Uterus (tissue), 4 donors: ENCODE measurements around the gene SLC30A3. TPM values are rescaled to one million over a fixed set of nuclear protein-coding genes. Genes with fewer than 3 reads are reported as not detected.

ENCODE experiments used
- DNase-seq, 2 donors: peaks; one replicate each; pipeline ENCODE4 v3.0.0-alpha.2; 2019 to 2020
- H3K27ac ChIP-seq, 2 donors: fragments of 200-600 bp; sonication (generic); 1 replicate in 1 of 2; 2 replicates in 1 of 2; pipeline ENCODE4 v1.5.1; 2016 to 2018
- H3K27me3 ChIP-seq, 2 donors: fragments of 200-600 bp; sonication (generic); one replicate each; pipeline ENCODE4 v1.5.1; 2018 to 2019; ENCODE audit warnings: control low read depth in 1 of 2
- H3K36me3 ChIP-seq, 2 donors: fragments of 200-600 bp; sonication (generic); one replicate each; pipeline ENCODE4 v1.5.1; 2019; ENCODE audit warnings: control low read depth in 1 of 2
- H3K4me1 ChIP-seq, 2 donors: fragments of 200-600 bp; sonication (generic); one replicate each; pipeline ENCODE4 v1.5.1; 2018 to 2019; ENCODE audit warnings: control low read depth in 1 of 2
- H3K4me3 ChIP-seq, 2 donors: fragments of 200-600 bp; sonication (generic); 1 replicate in 1 of 2; 2 replicates in 1 of 2; pipeline ENCODE4 v1.5.1; 2018 to 2019; ENCODE audit warnings: mild to moderate bottlenecking in 1 of 2
- H3K9me3 ChIP-seq, 2 donors: fragments of 200-600 bp; sonication (generic); one replicate each; pipeline ENCODE4 v1.5.1; 2019; ENCODE audit warnings: control low read depth in 1 of 2
- POLR2A ChIP-seq, 2 donors: fragments of 450-650 bp; IDR thresholded peaks; one replicate each; pipeline ENCODE4 v1.6.1; 2016; ENCODE audit warnings: antibody characterized with exemption in 2 of 2, mild to moderate bottlenecking in 1 of 2, moderate library complexity in 1 of 2
- intact Hi-C: fragments of 100-400 bp; cut with DNase I; formaldehyde crosslinking; loops from one replicate; pipeline ENCODE4 v1.15.1; 2023; ENCODE audit warnings: low total_unique reads
- total RNA-seq, 4 donors: library from RNA; depleted of rRNA in 3 of 4; stranded (reverse); fragments of >200 nt in 3 of 4; gene quantifications; one replicate each; pipeline versions ENCODE4 v1.1.0 to v1.2.4, GENCODE V29; 2014 to 2023
- TF ChIP-seq, protein P1 (sequence below), 4 experiments: fragments of 200-600 bp in 2 of 4; fragments of 450-650 bp in 2 of 4; sonication (generic) in 2 of 4; IDR thresholded peaks; one replicate each; pipeline ENCODE4 v1.5.1; 2016 to 2019; ENCODE audit warnings: antibody characterized with exemption in 4 of 4, mild to moderate bottlenecking in 2 of 4, moderate library complexity in 1 of 4
- donor health status: DM: yes; HTN: yes; CAD: no.

SLC30A3 gene
- total RNA-seq, 4 donors from 2014 or later = 0.35 to 2.1 (median 0.88) TPM; not detected in 1

GRCh38 chr2:27240406-27240805 lies 22.4 kb downstream of the SLC30A3 start:
- intact Hi-C loops = no loop called here
- Histone ChIP-seq H3K9me3 (no peaks in the 10 kb centered on the region), H3K36me3 (no peaks in the 10 kb centered on the region), H3K27ac (no peak overlapping the region), H3K27me3 (no peaks in the 10 kb centered on the region), H3K4me3 (no peak overlapping the region), H3K4me1 (no peaks in the 10 kb centered on the region)
- no peak for DNase-seq
- TF ChIP-seq, protein P1, sequence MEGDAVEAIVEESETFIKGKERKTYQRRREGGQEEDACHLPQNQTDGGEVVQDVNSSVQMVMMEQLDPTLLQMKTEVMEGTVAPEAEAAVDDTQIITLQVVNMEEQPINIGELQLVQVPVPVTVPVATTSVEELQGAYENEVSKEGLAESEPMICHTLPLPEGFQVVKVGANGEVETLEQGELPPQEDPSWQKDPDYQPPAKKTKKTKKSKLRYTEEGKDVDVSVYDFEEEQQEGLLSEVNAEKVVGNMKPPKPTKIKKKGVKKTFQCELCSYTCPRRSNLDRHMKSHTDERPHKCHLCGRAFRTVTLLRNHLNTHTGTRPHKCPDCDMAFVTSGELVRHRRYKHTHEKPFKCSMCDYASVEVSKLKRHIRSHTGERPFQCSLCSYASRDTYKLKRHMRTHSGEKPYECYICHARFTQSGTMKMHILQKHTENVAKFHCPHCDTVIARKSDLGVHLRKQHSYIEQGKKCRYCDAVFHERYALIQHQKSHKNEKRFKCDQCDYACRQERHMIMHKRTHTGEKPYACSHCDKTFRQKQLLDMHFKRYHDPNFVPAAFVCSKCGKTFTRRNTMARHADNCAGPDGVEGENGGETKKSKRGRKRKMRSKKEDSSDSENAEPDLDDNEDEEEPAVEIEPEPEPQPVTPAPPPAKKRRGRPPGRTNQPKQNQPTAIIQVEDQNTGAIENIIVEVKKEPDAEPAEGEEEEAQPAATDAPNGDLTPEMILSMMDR (IDR thresholded peaks at IDR 0.05) = no peak
- no peak for TF ChIP-seq POLR2A (IDR thresholded peaks at IDR 0.05)

GRCh38 chr2:27238976-27239375 lies 23.9 kb downstream of the SLC30A3 start:
- H3K36me3 ChIP-seq = no peaks in the 10 kb centered on the region
- no peaks in the 10 kb centered on the region for H3K9me3 ChIP-seq
- H3K27me3 ChIP-seq = no peaks in the 10 kb centered on the region
- intact Hi-C loops = no loop called here
- no peak overlapping the region for H3K4me3 ChIP-seq
- no peaks in the 10 kb centered on the region for H3K4me1 ChIP-seq
- no peak for DNase-seq
- no peak overlapping the region for H3K27ac ChIP-seq
- TF ChIP-seq POLR2A (IDR thresholded peaks at IDR 0.05) = no peak
- TF ChIP-seq, protein P1 (IDR thresholded peaks at IDR 0.05) = no peak

DNA sequence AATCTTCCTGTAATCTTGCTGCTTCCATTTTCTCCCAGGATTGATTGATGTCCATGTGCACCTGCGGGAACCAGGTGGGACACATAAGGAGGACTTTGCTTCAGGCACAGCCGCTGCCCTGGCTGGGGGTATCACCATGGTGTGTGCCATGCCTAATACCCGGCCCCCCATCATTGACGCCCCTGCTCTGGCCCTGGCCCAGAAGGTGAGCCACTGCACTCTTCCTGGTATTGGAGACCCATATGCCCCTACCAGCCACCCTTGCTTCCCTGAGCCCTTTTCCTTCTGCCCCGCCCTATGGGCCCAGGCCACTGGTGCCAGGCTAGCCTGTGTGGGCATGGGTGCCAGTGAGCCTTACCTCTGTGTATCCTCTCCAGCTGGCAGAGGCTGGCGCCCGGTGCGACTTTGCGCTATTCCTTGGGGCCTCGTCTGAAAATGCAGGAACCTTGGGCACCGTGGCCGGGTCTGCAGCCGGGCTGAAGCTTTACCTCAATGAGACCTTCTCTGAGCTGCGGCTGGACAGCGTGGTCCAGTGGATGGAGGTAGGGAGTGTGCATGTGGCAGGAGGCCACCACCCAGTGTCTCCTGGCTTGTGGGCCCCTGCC lies 25.4 kb downstream of the SLC30A3 start:
- H3K4me3 ChIP-seq = no peak overlapping the region
- H3K27me3 ChIP-seq = no peaks in the 10 kb centered on the region
- no peak for DNase-seq
- H3K9me3 ChIP-seq = no peaks in the 10 kb centered on the region
- intact Hi-C loops = no loop called here
- no peaks in the 10 kb centered on the region for H3K36me3 ChIP-seq
- TF ChIP-seq, protein P1 (IDR thresholded peaks at IDR 0.05) = no peak
- no peak for TF ChIP-seq POLR2A (IDR thresholded peaks at IDR 0.05)
- no peaks in the 10 kb centered on the region for H3K4me1 ChIP-seq
- no peak overlapping the region for H3K27ac ChIP-seq

DNA sequence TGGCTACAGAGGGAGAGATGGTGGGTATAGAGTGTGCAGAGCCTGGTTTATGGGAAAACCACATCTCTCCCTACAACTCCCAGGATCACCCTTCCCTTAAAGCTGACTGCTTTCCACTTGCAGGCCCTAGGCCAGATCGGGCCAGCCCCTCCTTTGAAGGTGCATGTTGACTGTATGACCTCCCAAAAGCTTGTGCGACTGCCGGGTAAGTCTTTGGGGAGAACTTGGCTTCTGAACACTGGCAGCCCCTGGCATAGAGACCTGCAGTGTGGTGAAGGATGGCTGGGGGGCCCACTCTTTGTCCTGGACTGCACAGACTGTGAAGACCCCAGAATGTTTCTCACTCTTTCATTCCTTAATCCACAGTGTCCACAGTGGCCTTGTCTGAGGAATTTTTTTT lies 26.2 kb downstream of the SLC30A3 start:
- Histone ChIP-seq H3K36me3 (no peaks in the 10 kb centered on the region), H3K4me1 (no peaks in the 10 kb centered on the region), H3K9me3 (no peaks in the 10 kb centered on the region), H3K27ac (no peak overlapping the region), H3K4me3 (no peak overlapping the region), H3K27me3 (no peaks in the 10 kb centered on the region)
- intact Hi-C loops = no loop called here
- DNase-seq = no peak
- TF ChIP-seq POLR2A (IDR thresholded peaks at IDR 0.05) = no peak
- TF ChIP-seq, protein P1 (IDR thresholded peaks at IDR 0.05) = no peak

DNA sequence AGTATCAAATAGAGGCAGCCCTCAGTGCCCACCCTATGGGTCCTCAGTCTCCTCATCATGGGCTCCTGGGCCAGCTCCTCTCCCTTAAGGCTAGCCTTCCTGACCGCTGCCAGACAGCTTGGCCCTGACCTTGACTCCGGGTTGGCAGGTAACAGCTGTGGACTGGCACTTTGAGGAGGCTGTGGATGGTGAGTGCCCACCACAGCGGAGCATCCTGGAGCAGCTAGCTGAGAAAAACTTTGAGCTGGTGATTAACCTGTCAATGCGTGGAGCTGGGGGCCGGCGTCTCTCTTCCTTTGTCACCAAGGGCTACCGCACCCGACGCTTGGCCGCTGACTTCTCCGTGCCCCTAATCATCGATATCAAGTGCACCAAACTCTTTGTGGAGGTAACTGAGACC lies 26.7 kb downstream of the SLC30A3 start:
- Histone ChIP-seq H3K9me3 (no peaks in the 10 kb centered on the region), H3K4me3 (no peak overlapping the region), H3K4me1 (no peaks in the 10 kb centered on the region), H3K27ac (no peak overlapping the region), H3K36me3 (no peaks in the 10 kb centered on the region), H3K27me3 (no peaks in the 10 kb centered on the region)
- TF ChIP-seq, protein P1 (IDR thresholded peaks at IDR 0.05) = no peak
- no peak for TF ChIP-seq POLR2A (IDR thresholded peaks at IDR 0.05)
- DNase-seq = no peak
- intact Hi-C loops = no loop called here
